H1 (cell line): ENCODE data around the gene TNFRSF14. TPM values are rescaled to one million over a fixed set of nuclear protein-coding genes. Genes with fewer than 3 reads are reported as not detected.

Experiments used
- GTF2F1 ChIP-seq: IDR thresholded peaks from 2 replicates; pipeline ENCODE4 v1.6.1; 2012; ENCODE audit warnings: low read depth, low read length, improper control_type of control experiment, borderline replicate concordance
- MAFK ChIP-seq: IDR thresholded peaks from 2 replicates; pipeline ENCODE4 v1.6.1; 2012; ENCODE audit warnings: low read depth, mild to moderate bottlenecking, improper control_type of control experiment, low read length
- TAF1 ChIP-seq: IDR thresholded peaks from 2 replicates; pipeline ENCODE4 v1.6.1; 2011; ENCODE audit warnings: mild to moderate bottlenecking, low read depth, low read length
- polyA plus RNA-seq, 7 experiments: library from polyadenylated mRNA; depleted of rRNA in 3 of 7; stranded (reverse) in 5 of 7; unstranded in 2 of 7; fragments of >200 nt in 5 of 7; fragments of 200-250 nt in 2 of 7; gene quantifications; 1 replicate in 5 of 7; 2 replicates in 1 of 7; 4 replicates in 1 of 7; pipeline versions ENCODE4 v1.2.1 to v1.2.3, GENCODE V29; 2011 to 2013; ENCODE audit warnings: missing spikeins in 2 of 7, mixed read lengths in 2 of 7
- total RNA-seq: library from RNA; stranded (reverse); fragmentation: NEBNext Ultra II Directional; extraction: Animal tissue kit (Norgen Biotek cat#: 25700); gene quantifications from 2 replicates; pipeline ENCODE4 v1.2.1, GENCODE V29; 2021
- TF ChIP-seq, protein P1 (sequence below): fragments of 300-600 bp; sonication (generic); IDR thresholded peaks from 2 replicates; pipeline ENCODE4 v1.7.1; 2012; ENCODE audit warnings: low read length, moderate library complexity, mild to moderate bottlenecking, inconsistent platforms; ENCODE audit not compliant: insufficient replicate concordance
- TF ChIP-seq, protein P2 (sequence below): IDR thresholded peaks from 2 replicates; pipeline ENCODE4 v1.6.1; 2012; ENCODE audit warnings: low read length, inconsistent platforms

TNFRSF14 gene
- total and polyA plus RNA-seq, 2 of the 8 experiments (the other 6 are each of a cell fraction or from before 2014, with no cell fraction given): 0.36 to 0.50 TPM

DNA sequence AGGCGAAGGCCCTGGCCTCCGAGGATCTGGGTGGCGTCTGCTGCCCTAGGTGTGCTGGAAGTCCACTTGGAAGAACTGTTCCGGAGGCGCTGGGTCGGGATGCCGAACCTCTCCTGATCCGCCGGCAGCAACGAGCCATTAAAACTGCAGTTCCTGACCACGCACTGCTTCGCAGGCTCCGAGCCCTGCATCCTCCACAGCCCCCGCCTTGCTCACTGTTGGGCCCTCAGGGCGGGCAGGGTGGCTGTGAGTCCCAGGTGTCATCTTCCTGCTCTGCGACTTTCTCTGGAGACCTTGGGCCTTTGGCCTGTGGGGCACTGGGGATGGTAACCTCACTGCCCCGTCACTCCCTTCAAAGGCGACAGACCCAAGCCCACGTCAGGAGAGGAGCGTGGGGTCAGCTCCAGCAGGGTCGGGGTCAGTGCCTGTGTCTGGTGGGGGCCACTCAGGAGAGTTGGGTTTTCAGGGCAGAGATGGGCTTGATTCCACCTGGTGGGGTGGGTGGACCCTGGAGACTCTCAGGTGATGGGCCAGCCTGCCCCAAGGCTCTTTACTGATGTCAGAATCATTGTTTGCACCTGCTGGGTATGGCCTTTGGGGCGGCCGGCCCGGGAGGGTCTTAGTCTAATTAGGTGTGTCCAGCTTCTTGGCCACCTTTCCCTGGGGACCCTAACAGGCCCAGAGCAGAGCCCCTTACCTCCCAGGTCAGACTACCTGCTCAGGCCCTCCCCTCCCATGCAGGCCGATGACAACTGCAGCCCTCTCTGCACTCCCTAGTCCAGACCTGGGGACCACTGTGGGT is 33.5 kb downstream of the TNFRSF14 start (continued):
- TF ChIP-seq, protein P1, sequence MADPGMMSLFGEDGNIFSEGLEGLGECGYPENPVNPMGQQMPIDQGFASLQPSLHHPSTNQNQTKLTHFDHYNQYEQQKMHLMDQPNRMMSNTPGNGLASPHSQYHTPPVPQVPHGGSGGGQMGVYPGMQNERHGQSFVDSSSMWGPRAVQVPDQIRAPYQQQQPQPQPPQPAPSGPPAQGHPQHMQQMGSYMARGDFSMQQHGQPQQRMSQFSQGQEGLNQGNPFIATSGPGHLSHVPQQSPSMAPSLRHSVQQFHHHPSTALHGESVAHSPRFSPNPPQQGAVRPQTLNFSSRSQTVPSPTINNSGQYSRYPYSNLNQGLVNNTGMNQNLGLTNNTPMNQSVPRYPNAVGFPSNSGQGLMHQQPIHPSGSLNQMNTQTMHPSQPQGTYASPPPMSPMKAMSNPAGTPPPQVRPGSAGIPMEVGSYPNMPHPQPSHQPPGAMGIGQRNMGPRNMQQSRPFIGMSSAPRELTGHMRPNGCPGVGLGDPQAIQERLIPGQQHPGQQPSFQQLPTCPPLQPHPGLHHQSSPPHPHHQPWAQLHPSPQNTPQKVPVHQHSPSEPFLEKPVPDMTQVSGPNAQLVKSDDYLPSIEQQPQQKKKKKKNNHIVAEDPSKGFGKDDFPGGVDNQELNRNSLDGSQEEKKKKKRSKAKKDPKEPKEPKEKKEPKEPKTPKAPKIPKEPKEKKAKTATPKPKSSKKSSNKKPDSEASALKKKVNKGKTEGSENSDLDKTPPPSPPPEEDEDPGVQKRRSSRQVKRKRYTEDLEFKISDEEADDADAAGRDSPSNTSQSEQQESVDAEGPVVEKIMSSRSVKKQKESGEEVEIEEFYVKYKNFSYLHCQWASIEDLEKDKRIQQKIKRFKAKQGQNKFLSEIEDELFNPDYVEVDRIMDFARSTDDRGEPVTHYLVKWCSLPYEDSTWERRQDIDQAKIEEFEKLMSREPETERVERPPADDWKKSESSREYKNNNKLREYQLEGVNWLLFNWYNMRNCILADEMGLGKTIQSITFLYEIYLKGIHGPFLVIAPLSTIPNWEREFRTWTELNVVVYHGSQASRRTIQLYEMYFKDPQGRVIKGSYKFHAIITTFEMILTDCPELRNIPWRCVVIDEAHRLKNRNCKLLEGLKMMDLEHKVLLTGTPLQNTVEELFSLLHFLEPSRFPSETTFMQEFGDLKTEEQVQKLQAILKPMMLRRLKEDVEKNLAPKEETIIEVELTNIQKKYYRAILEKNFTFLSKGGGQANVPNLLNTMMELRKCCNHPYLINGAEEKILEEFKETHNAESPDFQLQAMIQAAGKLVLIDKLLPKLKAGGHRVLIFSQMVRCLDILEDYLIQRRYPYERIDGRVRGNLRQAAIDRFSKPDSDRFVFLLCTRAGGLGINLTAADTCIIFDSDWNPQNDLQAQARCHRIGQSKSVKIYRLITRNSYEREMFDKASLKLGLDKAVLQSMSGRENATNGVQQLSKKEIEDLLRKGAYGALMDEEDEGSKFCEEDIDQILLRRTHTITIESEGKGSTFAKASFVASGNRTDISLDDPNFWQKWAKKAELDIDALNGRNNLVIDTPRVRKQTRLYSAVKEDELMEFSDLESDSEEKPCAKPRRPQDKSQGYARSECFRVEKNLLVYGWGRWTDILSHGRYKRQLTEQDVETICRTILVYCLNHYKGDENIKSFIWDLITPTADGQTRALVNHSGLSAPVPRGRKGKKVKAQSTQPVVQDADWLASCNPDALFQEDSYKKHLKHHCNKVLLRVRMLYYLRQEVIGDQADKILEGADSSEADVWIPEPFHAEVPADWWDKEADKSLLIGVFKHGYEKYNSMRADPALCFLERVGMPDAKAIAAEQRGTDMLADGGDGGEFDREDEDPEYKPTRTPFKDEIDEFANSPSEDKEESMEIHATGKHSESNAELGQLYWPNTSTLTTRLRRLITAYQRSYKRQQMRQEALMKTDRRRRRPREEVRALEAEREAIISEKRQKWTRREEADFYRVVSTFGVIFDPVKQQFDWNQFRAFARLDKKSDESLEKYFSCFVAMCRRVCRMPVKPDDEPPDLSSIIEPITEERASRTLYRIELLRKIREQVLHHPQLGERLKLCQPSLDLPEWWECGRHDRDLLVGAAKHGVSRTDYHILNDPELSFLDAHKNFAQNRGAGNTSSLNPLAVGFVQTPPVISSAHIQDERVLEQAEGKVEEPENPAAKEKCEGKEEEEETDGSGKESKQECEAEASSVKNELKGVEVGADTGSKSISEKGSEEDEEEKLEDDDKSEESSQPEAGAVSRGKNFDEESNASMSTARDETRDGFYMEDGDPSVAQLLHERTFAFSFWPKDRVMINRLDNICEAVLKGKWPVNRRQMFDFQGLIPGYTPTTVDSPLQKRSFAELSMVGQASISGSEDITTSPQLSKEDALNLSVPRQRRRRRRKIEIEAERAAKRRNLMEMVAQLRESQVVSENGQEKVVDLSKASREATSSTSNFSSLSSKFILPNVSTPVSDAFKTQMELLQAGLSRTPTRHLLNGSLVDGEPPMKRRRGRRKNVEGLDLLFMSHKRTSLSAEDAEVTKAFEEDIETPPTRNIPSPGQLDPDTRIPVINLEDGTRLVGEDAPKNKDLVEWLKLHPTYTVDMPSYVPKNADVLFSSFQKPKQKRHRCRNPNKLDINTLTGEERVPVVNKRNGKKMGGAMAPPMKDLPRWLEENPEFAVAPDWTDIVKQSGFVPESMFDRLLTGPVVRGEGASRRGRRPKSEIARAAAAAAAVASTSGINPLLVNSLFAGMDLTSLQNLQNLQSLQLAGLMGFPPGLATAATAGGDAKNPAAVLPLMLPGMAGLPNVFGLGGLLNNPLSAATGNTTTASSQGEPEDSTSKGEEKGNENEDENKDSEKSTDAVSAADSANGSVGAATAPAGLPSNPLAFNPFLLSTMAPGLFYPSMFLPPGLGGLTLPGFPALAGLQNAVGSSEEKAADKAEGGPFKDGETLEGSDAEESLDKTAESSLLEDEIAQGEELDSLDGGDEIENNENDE: no peak
- no peak for TF ChIP-seq MAFK
- no peak for TF ChIP-seq TAF1
- no peak for TF ChIP-seq GTF2F1
- TF ChIP-seq, protein P2, sequence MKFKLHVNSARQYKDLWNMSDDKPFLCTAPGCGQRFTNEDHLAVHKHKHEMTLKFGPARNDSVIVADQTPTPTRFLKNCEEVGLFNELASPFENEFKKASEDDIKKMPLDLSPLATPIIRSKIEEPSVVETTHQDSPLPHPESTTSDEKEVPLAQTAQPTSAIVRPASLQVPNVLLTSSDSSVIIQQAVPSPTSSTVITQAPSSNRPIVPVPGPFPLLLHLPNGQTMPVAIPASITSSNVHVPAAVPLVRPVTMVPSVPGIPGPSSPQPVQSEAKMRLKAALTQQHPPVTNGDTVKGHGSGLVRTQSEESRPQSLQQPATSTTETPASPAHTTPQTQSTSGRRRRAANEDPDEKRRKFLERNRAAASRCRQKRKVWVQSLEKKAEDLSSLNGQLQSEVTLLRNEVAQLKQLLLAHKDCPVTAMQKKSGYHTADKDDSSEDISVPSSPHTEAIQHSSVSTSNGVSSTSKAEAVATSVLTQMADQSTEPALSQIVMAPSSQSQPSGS: no peak
- TF ChIP-seq, all 59 proteins: peak for 0
